ENCODE data around the gene SNX19. TPM values are rescaled to one million over a fixed set of nuclear protein-coding genes. Genes with fewer than 3 reads are reported as not detected.

Gene SNX19
- total RNA-seq, 1 experiment from 2014 or later = 34.4 TPM

GRCh38 chr11:130832566-130833425 lies 83.5 kb downstream of the SNX19 start:
- H2AK5ac ChIP-seq (ENCODE audit: insufficient read length, low read length) = no peak overlapping the region
- no peak overlapping the region for H2BK15ac ChIP-seq (ENCODE audit: low read depth, low read length)
- no peaks in the 10 kb centered on the region for H3K79me2 ChIP-seq (ENCODE audit: insufficient read depth, low read length)
- H4K20me1 ChIP-seq (ENCODE audit: control insufficient read depth, insufficient read depth, insufficient read length) = no peaks in the 10 kb centered on the region
- no peaks in the 10 kb centered on the region for H3K23me2 ChIP-seq (ENCODE audit: insufficient read length, low read depth, low read length, poor library complexity, severe bottlenecking)
- no peak overlapping the region for H2BK120ac ChIP-seq (ENCODE audit: low read depth, low read length, poor library complexity, severe bottlenecking)
- WGBS (ENCODE audit: extremely low coverage, insufficient read length, low lambda C conversion rate) = no CpG with 5 or more reads among the region's 9 CpGs
- Mint-ChIP-seq H3K27ac (no peak overlapping the region), H3K4me1 (peaks cover 0 to 9% of the 10 kb centered on the region in 2 experiments; a peak in 2 of 4 replicates), H3K27me3 (ENCODE audit: low read depth) (peaks cover 3% of the 10 kb centered on the region), H3K4me3 (no peak overlapping the region), H3K36me3 (ENCODE audit: insufficient read depth in 1 of 3, low read depth in 3 of 3) (no peaks in the 10 kb centered on the region; a peak in 1 of 7 replicates), H3K9me3 (no peaks in the 10 kb centered on the region; a peak in 1 of 5 replicates)
- no peak overlapping the region for H2BK20ac ChIP-seq (ENCODE audit: low read depth, low read length, poor library complexity, severe bottlenecking)
- H3K4me2 ChIP-seq (ENCODE audit: insufficient read depth, insufficient read length, low read length) = no peak overlapping the region
- H3K79me1 ChIP-seq (ENCODE audit: insufficient read depth, low read depth, low read length, poor library complexity, severe bottlenecking) = no peaks in the 10 kb centered on the region
- no peak overlapping the region for H3T11ph ChIP-seq (ENCODE audit: low read length)
- no peak overlapping the region for H2BK5ac ChIP-seq (ENCODE audit: insufficient read length, low read length)
- no peak overlapping the region for H2BK12ac ChIP-seq (ENCODE audit: insufficient read length, low read depth, low read length)
- H3K4ac ChIP-seq (ENCODE audit: low read depth, low read length) = no peak overlapping the region
- H3K9me3 ChIP-seq (ENCODE audit: control insufficient read depth, low read depth, low read length) = no peaks in the 10 kb centered on the region
- H3K14ac ChIP-seq (ENCODE audit: insufficient read depth, low read length) = no peak overlapping the region
- H4K5ac ChIP-seq (ENCODE audit: insufficient read length, low read depth, low read length) = no peak overlapping the region
- no peak overlapping the region for H3K23ac ChIP-seq (ENCODE audit: insufficient read length, low read depth, low read length)
- H4K8ac ChIP-seq (replicated peaks; ENCODE audit: insufficient read length, low read depth, low read length) = no peak overlapping the region
- H3K27me3 ChIP-seq (ENCODE audit: insufficient read depth, low read length) = no peaks in the 10 kb centered on the region
- H3K27ac ChIP-seq (ENCODE audit: insufficient read length, low read depth, low read length) = no peak overlapping the region
- no peak for DNase-seq
- TF ChIP-seq CTCF (conservative IDR thresholded peaks at IDR 0.05) = no peak
- no peak overlapping the region for H3K18ac ChIP-seq (ENCODE audit: insufficient read length, low read depth, low read length)
- no peak overlapping the region for H2AFZ ChIP-seq (ENCODE audit: low read length)
- H4K91ac ChIP-seq (ENCODE audit: insufficient read length, low read depth, low read length) = no peak overlapping the region
- H3K4me1 ChIP-seq (ENCODE audit: insufficient read depth, low read length) = no peaks in the 10 kb centered on the region
- no peak overlapping the region for H3K9ac ChIP-seq (ENCODE audit: extremely low read depth, insufficient read length, low read length)
- H3K56ac ChIP-seq (ENCODE audit: insufficient read length, low read depth, low read length) = no peak overlapping the region

Measured in H9 (cell line).